IPS-20b (cell line): ENCODE measurements around the gene B9D1.

ENCODE experiments used
- H3K27ac ChIP-seq: one replicate; pipeline ENCODE4 v1.5.1; 2013; ENCODE audit warnings: low read length
- H3K27me3 ChIP-seq: 2 replicates; pipeline ENCODE4 v1.6.1; 2013; ENCODE audit warnings: mild to moderate bottlenecking, low read length, inconsistent platforms; ENCODE audit not compliant: insufficient read depth
- H3K36me3 ChIP-seq: 2 replicates; pipeline ENCODE4 v1.6.1; 2013; ENCODE audit warnings: low read depth, mild to moderate bottlenecking, inconsistent platforms, low read length, moderate library complexity; ENCODE audit not compliant: insufficient read depth
- H3K4me1 ChIP-seq: 2 replicates; pipeline ENCODE4 v1.6.1; 2013; ENCODE audit warnings: mild to moderate bottlenecking, control low read depth, inconsistent platforms, low read length, moderate library complexity; ENCODE audit not compliant: insufficient read depth
- H3K4me3 ChIP-seq: 2 replicates; pipeline ENCODE4 v1.5.1; 2013; ENCODE audit warnings: mild to moderate bottlenecking, low read length, inconsistent platforms
- H3K9ac ChIP-seq: 2 replicates; pipeline ENCODE4 v1.6.1; 2013; ENCODE audit warnings: low read depth, mild to moderate bottlenecking, inconsistent platforms, low read length, moderate library complexity
- H3K9me3 ChIP-seq: 2 replicates; pipeline ENCODE4 v1.6.1; 2013; ENCODE audit warnings: mild to moderate bottlenecking, low read depth, low read length, inconsistent platforms; ENCODE audit not compliant: insufficient read depth

Gene B9D1

DNA sequence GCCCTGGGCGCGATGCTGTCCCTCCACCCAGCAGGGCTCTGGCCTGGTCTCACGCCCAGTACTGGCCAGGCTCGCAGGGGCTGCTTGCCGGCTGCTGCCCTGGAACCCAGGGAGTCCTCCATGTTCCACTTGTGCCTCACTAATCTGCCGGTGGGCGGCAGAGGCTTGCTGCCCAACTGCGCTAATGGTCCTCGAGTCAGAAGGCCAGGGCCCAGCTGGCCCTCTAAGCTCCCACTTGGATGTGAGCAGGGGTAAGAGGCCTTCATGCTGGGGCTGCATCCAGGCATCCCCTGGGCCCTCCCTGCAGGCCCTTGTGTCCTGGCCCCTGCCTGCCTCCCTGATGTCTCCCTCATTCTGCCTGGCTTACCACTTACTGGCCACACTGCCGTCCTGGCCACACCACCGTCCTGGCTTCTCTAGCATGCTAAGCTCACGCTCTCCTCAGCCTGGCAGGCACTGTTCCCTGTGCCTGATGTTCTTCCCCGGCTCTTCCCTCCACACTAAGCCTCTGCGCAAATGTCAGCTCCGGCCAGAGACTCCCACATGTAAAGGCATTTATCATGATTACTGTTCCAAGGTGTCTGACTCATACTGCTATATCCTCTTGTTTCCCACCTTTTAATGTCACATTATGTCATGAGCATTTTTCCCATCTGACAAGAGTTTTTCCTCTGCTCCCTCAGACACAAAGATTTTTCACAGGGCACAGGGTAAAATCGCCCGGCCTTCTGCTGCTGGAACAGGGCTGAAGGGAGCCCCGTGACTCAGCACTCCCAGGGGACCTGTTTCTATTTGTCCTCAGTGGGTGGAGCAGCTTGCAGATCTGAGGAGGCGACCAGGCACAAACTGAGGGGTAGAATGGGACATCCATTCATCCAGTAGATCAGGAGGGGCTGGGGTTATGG, 15.9 kb downstream of the B9D1 start:
- Histone ChIP-seq H3K27me3 (no peaks in the 10 kb centered on the region), H3K9ac (no peak overlapping the region), H3K36me3 (no peaks in the 10 kb centered on the region; the same call in 1 of the 2 replicates), H3K4me3 (no peak overlapping the region), H3K4me1 (peaks cover 4% of the 10 kb centered on the region; the same call in 1 of the 2 replicates), H3K9me3 (no peaks in the 10 kb centered on the region), H3K27ac (no peak overlapping the region)

DNA sequence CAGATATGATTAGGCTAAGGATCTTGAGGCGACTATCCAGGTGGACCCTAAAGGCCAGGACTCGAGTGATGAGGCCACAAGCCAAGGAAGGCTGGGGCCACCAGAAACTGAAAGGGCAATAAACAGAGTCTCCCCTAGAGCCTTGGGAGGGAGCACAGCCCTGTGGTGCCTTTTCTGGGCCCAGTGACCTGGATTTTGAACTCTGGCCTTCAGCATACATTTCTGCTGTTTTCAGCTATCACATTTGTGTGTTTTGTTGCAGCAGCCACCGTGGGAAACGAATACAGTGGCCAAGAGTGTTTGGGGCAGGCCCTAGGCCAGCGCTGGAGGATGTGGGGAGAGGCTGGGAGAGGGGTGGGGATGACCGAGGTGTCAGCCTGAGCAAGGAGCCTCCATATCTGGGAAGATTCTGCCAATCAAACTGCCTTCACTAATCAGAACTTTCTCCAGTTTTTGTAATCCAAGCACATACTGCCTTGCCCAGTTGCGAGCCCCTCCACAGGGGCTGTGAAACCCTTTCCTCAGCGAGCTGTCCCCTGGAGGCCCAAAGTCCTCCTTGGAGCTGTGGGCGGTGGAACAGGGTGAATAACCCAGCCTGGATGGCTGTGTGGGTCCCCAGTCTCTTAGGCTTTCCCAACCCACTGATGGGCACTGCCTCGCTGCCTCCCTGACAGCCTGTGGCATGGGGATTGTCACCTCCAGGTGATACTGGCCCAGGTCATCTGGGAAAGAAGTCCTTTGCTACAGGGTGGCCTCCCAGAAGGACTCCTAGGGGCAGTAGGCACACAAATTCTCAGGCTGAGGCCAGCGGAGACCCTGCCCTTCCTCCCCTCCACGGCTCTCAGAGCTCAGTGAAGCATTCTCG, 16.8 kb downstream of the B9D1 start:
- Histone ChIP-seq H3K36me3 (no peaks in the 10 kb centered on the region; the same call in 1 of the 2 replicates), H3K27me3 (no peaks in the 10 kb centered on the region), H3K27ac (no peak overlapping the region), H3K9ac (no peak overlapping the region), H3K9me3 (no peaks in the 10 kb centered on the region), H3K4me3 (no peak overlapping the region), H3K4me1 (peaks cover 4% of the 10 kb centered on the region; the same call in 1 of the 2 replicates)

DNA sequence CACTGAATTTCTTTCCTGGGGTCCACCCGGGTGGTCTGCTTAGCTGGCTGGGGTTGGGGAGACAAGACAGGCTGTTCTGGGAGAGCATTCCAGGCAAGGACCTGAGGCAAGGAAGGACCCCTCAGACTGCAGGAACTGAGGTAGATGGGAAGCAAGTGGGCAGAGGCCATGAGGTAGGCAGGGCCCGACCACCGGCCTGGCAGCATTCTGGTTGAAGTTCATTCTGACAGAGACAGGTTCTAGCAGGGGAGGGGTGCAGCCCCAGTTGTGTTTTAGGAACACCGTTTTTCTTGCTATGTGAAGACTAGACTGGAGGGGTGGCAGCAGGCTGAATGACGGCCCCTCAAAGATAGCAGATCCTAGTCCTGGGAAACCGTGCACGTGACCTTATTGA, 17.5 kb downstream of the B9D1 start:
- Histone ChIP-seq H3K4me3 (no peak overlapping the region), H3K9ac (no peak overlapping the region), H3K27ac (no peak overlapping the region)

DNA sequence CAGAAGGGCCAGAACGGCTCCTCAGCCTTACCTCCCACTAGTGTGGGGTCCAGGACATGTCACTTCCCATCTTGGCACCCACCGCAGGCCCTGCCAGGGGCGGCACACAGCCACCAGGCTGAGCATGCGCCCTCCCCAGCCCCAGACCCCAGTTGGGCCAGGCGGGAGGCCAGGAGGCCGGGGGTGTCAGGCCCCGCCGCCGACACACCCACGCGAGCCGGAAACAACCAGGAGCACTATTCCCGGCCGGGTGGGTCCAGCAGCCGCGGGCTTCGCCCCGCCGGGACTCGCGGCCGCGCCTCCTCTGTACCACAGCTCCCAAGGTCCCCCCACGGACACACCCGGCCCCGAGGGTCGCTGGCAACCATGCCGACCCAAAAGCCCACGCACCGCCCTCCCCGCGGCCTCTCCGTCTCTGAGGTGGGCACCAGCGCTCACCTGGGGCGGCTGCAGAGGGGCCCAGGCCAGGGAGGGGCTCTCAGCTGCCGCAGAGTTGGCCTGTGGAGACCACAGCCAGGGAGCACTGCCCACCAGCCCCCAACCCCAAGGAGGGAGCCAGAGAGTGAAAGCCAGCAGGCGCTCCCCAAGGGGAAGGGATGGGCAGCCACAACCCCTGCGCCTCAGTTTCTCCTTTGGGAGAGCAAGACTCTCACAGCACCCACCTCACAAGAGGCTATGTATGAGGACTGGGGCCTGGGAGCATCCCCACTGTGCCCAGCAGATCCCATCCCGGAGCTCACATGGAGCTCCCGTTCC, 18.0 kb downstream of the B9D1 start:
- Histone ChIP-seq H3K4me3 (no peak overlapping the region), H3K36me3 (no peaks in the 10 kb centered on the region; the same call in 1 of the 2 replicates), H3K27ac (no peak overlapping the region), H3K27me3 (no peaks in the 10 kb centered on the region), H3K9me3 (no peaks in the 10 kb centered on the region), H3K4me1 (peaks cover 7% of the 10 kb centered on the region), H3K9ac (no peak overlapping the region)

More for the DNA sequence above, 17.5 kb downstream of the B9D1 start:
- peaks cover 4% of the 10 kb centered on the region; the same call in 1 of the 2 replicates for H3K4me1 ChIP-seq
- no peaks in the 10 kb centered on the region for H3K9me3 ChIP-seq
- no peaks in the 10 kb centered on the region; the same call in 1 of the 2 replicates for H3K36me3 ChIP-seq
- no peaks in the 10 kb centered on the region for H3K27me3 ChIP-seq

DNA sequence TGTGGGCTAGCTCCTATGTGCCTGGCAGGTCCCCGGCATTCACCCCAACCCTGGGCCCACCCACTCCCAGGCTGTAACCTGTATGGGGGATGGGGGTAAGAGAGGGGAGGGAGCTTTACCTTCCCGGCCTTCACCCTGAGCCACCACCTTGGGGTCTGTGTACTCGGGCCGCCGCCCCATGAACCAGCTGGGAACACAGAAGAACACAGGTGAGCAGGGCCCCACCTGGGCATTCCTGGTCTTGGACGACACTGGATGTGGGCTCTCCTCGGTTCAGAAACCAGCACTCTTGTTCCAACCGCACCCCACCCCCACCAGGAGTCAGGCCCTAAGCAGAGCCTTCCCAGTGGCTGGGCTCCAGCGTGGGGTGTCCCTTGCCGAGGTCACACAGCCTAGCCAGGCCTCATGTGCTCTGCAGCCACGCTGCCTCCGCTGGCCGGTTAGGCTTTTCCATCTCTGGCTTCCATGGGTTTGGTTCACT, 18.8 kb downstream of the B9D1 start:
- H3K36me3 ChIP-seq = no peaks in the 10 kb centered on the region; the same call in 1 of the 2 replicates
- H3K4me3 ChIP-seq = no peak overlapping the region
- H3K4me1 ChIP-seq = peaks cover 13% of the 10 kb centered on the region
- H3K27ac ChIP-seq = no peak overlapping the region
- no peaks in the 10 kb centered on the region for H3K9me3 ChIP-seq
- no peak overlapping the region for H3K9ac ChIP-seq
- no peaks in the 10 kb centered on the region for H3K27me3 ChIP-seq

DNA sequence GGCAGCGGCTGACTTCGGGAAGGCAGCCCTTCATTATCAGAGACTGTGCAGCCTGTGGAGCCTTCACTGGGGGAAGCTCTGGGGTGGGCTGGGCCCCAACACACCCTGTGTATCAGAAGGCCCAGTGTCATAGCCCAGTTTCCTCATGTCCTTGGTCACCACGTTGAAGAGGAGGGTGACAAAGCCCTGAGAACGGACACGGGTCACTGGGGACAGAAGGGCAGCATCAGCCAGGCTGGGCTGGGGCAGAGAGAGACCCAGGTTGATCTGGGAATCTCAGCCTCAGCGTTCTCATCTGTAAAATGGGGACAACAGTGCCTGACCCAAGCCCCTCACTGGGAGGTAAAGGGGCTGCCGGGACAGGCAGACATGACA, 19.3 kb downstream of the B9D1 start:
- Histone ChIP-seq H3K27me3 (no peaks in the 10 kb centered on the region), H3K36me3 (no peaks in the 10 kb centered on the region; the same call in 1 of the 2 replicates), H3K9me3 (no peaks in the 10 kb centered on the region), H3K9ac (no peak overlapping the region), H3K27ac (no peak overlapping the region), H3K4me1 (peaks cover 18% of the 10 kb centered on the region), H3K4me3 (no peak overlapping the region)

DNA sequence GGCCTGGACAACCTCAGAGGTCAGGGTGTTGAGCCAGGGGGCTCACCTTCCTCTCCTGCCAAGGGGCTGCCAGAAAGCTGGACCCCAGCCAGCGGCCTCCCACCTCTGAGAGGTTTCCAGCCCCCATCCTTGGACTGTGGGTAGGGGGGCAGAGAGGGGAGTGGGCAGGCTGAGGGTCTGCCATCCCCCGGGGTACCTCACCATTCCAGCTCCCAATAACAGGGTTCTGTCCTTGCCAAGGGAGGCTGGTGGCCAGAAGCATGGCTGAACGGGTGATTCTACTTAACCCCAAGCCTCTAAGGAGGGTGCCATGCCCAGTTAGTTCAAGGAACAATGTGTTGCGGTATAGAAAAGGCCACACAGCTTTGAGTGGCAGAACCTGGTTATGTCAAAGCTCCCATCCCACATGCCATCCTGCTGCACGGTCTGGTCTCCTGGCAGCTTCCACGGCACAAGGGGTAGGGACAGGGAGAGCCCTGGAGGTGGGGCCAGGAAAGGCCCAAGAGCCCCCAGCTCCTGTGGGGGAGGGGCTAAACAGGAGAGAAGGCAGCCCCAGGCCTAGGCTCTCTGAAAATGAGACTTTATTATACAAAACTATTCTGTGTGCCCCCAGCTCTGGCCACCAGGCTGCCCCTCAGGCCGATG, 19.8 kb downstream of the B9D1 start:
- H3K4me3 ChIP-seq = no peak overlapping the region
- no peaks in the 10 kb centered on the region for H3K27me3 ChIP-seq
- peaks cover 21% of the 10 kb centered on the region for H3K4me1 ChIP-seq
- H3K9me3 ChIP-seq = no peaks in the 10 kb centered on the region
- H3K9ac ChIP-seq = no peak overlapping the region
- no peaks in the 10 kb centered on the region; the same call in 1 of the 2 replicates for H3K36me3 ChIP-seq
- no peak overlapping the region for H3K27ac ChIP-seq

DNA sequence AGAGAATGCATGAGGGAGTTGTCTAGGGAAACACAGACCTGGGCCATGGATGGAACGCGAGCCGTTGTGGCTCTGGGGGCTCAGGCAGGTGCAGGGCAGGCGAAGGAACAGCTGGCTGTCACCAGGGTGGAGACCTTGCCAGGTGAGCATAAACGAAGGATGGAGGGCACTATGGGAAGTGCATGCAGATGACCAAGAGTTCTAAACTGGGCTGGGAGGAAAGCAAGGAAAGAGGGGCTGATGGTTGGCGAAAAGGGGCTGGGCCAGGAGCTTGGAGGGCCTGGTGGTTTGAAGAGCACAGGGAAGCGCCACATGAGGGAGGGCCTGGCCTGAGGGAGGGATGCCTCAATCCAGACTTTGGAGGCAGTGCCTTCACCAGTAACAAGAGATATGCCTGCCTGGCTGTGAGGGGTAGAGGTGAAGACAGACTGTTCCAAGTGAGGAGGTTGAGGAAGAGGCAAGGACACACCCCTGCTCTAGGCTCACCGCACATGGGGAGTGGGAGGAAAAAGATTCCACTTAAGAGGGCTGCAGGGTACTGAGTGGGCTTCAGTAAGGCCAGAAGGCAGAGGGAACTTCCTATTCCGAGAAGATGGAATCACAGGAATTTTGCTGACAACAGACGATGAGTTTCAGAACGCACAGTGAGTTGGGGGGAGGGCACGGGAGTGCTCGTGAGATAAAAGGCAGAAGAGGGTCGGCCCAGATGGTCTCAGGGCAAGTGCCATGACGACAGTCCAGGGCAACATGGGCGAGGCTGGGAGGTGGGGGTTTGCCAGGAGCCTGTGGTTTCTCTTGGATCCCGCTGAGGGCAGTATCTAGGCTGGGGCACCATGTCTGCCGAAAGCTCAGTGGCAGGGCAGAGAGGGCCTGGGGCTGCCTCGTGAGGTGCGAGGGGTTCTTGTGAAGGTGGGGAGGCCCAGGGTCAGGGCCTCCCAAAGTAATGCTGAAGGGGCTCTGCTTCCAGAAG, 20.6 kb downstream of the B9D1 start:
- Histone ChIP-seq H3K4me3 (no peak overlapping the region), H3K9me3 (no peaks in the 10 kb centered on the region), H3K9ac (no peak overlapping the region), H3K4me1 (peaks cover 21% of the 10 kb centered on the region), H3K27me3 (no peaks in the 10 kb centered on the region), H3K27ac (no peak overlapping the region), H3K36me3 (no peaks in the 10 kb centered on the region; the same call in 1 of the 2 replicates)

DNA sequence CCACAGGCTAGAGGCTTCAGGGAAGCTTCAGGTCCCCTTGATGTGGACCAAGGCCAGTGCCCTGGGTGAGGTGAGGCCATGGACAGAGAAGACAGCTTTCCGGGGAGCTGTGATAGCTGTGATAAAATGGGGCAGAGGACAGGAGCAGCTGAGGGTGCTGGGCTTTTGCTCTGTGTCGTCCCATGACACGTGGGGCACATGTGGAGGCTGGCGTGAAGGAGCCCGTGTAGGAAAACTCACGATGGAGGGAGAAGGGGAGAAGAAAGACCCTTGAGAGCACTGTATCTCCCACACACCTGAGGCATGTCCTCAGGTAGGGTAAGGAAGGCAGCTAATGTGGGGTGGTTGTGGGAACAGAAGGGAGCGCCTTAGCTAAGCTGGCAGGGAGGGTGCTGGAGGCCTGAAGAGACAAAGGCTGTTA, 21.3 kb downstream of the B9D1 start:
- no peaks in the 10 kb centered on the region for H3K9me3 ChIP-seq
- no peaks in the 10 kb centered on the region for H3K36me3 ChIP-seq
- peaks cover 21% of the 10 kb centered on the region for H3K4me1 ChIP-seq
- no peak overlapping the region for H3K9ac ChIP-seq
- H3K27me3 ChIP-seq = no peaks in the 10 kb centered on the region
- no peak overlapping the region for H3K27ac ChIP-seq
- H3K4me3 ChIP-seq = no peak overlapping the region

DNA sequence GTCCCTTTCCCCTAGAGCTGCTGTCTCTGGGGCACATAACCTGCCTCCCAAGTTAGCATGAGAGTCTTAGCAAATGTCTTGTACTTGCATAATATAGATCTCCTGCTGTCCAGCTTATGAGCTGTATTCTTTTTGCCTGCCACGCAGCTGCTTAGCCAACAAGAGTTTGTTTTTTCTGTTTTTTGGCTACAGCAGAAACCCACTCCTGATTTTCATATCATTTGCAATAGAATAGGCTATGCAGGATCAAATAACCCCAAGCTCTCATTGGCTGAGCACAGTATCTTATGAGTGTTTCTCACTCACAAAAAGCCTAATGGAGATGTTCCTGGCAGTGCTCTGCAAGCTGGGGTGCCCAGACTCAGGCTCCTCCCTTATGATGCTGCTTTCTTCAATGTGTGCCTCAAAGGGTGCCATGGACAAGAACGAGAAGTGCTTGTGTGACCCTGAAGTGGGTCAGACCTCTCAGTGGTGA, 23.1 kb downstream of the B9D1 start:
- no peaks in the 10 kb centered on the region for H3K36me3 ChIP-seq
- H3K4me3 ChIP-seq = 0 out of 2 replicates have a peak overlapping the region, but pooled peaks have one; percentile 12
- H3K9ac ChIP-seq = 0 out of 2 replicates have a peak overlapping the region, but pooled peaks have one; percentile 24
- H3K4me1 ChIP-seq = peaks cover 21% of the 10 kb centered on the region
- peak overlapping the region; percentile 31 for H3K27ac ChIP-seq
- no peaks in the 10 kb centered on the region for H3K9me3 ChIP-seq
- no peaks in the 10 kb centered on the region for H3K27me3 ChIP-seq
